Measurements from ENCODE around the gene SIGLEC14.
"Not testable (repeated sequence)": the region's sequence is repeated elsewhere in the genome, so short reads cannot be mapped to it uniquely, and the experiment has no call there.

SIGLEC14 gene, protein sequence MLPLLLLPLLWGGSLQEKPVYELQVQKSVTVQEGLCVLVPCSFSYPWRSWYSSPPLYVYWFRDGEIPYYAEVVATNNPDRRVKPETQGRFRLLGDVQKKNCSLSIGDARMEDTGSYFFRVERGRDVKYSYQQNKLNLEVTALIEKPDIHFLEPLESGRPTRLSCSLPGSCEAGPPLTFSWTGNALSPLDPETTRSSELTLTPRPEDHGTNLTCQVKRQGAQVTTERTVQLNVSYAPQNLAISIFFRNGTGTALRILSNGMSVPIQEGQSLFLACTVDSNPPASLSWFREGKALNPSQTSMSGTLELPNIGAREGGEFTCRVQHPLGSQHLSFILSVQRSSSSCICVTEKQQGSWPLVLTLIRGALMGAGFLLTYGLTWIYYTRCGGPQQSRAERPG

DNA sequence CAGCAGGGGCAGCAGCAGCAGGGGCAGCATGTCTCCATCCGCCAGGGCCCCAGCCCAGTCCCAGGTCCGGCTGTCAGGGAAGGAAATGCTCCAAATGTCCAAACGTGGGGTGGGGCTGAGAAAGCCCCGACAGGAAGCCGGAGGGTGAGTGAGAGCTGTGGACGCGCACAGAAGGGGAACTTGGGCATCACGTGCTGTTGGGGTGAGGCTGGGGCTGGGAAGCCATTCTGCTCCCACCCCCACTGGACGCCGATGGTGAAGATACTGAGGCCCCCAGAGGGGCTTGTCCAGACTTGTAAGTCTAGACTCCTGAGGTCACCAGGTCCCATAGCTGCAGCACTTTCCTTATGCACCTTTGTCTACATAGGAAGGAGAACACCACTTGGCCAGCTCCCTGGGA lies at the start of gene SIGLEC14:
TSS of gene SIGLEC14 (minus strand) at position 96 of the 400 bp plus-strand sequence. CDS start at position 30, 66 bp downstream.
- DNase-seq (ENCODE audit: low read depth) = not testable (repeated sequence)

DNA sequence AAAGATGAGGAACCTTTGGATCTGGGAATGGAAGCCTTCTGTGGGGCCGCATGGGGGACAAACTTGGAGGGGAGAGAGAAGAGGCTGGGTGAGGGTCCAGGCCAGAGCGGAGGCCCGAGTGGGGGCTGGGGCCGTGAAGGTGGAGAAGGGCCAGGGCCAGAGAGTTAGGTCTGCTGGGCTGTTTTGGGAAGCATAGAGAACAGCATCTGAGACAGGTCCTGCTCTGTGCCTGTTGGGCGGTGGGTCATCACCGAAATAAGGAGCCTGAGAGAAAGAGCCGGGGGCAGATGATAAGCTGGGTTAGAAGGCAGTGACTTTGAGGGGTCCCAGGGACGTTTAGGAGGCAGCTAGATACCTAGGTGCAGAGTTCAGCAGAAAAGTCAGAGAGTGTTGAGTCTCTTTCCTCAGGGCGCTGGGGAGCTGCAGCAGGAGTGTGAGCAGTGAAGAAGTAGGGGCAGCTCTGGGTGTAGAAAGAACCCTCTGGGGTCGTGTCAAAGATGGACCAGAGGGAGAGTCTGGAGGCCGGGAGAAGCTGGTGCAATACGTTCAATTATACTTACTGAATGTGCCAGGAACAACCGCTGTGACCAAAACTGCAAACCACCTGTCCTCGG lies 49.2 kb upstream of the SIGLEC14 start:
- no peak for DNase-seq (ENCODE audit: low read depth)

DNA sequence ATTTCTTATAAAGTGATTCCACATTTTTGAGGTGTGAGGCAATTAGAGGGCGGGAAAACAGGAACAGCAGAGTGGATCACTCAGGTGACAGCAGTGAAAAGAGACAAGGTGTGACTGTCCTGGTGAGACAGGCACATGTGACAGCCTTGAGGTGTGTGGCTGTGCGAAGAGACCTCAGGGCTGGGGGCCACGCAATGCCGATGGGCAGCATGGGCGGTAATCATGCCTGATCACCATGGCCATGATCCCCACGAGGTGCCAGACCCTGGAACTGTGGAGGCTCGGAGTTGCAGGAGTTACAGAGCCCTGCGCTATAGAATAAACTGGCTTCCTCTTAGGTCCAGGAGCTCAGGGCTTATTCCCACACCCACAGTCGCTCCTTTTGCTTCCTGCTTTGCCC lies 48.5 kb upstream of the SIGLEC14 start:
- no peak for DNase-seq (ENCODE audit: low read depth)

DNA sequence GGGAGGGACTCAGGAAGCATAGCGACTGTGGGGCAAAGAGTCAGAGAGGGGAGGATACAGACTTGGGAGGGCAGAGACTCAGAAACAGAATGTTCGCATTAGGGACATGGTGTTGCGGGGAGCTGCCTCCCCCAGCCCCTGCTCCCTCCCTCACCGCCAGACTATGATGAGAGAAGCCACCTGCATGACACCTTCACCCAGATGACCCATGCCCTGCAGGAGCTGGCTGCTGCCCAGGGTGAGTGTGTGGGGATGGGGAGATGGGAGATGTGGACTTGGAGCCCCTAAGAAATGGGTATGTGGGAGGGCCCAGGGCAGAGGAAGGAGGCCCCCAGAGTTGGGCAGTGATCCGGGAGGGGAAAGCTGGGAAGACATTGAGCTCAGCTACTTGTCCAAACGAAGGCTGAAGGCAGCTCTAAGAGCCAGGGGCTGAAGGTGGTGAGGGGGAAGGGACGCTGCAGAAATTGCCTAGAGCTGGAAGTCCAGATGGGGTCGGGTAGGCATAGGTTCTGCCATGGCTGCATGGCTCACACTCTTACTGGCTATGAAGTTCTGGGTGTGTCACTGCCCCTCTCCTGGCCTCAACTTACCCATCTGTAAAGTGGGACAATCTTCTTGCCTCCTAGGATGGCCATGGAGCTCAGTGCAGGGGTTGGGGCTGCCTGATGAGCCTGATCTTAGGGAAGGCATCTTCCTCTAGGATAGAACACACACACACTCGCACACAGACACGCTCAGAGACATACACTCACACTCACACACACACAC lies 47.9 kb upstream of the SIGLEC14 start:
- no peak for DNase-seq (ENCODE audit: low read depth)

DNA sequence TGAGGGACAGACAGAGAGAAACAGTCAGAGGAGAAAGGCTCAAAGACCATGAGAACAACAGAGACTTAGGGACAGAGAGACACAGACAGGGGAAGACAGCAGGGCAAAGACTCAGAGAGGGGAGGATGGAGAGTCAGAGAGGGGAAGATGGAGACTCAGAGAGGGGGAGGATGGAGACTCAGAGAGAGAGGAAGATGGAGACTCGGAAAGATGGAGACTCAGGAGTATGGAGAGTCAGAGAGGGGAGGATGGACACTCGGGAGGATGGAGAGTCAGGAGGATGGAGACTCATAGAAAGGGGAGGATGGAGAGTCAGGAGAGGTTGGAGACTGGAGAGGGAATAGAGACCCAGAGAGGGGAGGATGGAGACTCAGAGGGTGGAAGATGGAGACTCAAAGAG lies 47.2 kb upstream of the SIGLEC14 start:
- no peak for DNase-seq (ENCODE audit: low read depth)

DNA sequence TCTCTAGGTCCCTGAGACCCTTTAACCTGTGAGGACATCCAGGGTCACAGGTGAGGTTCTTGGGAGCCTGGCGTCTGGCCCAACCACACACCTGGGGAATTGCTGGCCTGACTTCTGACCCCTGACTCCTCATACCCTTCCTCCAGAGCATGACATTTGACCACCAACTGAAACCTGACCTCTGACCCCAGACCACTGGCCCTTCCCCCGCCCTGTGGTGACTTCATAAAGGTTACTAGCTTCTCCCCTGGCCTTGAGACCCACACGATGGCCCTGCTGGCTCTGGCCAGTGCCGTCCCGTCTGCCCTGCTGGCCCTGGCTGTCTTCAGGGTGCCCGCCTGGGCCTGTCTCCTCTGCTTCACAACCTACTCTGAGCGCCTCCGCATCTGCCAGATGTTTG lies 46.6 kb upstream of the SIGLEC14 start, which contains the start of gene SPACA6:
TSS of gene SPACA6 (plus strand) at position 71 of the 400 bp plus-strand sequence. CDS start at position 268, 197 bp downstream.
- DNase-seq (ENCODE audit: low read depth) = no peak

DNA sequence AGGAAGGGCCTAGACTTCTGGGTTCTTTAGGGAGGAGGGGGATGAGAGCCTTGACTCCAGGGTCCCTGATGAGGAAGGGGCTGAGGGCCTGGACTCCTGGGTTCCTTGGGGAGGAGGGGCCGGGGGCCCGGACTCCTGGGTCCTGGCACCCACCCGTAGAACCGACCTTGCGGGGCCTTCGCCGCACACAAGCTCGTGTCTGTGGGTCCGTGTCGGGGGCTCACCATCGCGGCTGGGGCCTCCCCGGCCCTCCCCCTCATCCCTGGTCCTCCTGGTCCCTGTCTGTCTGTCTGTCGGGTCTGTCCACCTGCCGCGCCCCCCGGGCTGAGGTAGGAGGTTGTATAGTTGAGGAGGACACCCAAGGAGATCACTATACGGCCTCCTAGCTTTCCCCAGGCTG lies 45.8 kb upstream of the SIGLEC14 start:
- no peak for DNase-seq (ENCODE audit: low read depth)

DNA sequence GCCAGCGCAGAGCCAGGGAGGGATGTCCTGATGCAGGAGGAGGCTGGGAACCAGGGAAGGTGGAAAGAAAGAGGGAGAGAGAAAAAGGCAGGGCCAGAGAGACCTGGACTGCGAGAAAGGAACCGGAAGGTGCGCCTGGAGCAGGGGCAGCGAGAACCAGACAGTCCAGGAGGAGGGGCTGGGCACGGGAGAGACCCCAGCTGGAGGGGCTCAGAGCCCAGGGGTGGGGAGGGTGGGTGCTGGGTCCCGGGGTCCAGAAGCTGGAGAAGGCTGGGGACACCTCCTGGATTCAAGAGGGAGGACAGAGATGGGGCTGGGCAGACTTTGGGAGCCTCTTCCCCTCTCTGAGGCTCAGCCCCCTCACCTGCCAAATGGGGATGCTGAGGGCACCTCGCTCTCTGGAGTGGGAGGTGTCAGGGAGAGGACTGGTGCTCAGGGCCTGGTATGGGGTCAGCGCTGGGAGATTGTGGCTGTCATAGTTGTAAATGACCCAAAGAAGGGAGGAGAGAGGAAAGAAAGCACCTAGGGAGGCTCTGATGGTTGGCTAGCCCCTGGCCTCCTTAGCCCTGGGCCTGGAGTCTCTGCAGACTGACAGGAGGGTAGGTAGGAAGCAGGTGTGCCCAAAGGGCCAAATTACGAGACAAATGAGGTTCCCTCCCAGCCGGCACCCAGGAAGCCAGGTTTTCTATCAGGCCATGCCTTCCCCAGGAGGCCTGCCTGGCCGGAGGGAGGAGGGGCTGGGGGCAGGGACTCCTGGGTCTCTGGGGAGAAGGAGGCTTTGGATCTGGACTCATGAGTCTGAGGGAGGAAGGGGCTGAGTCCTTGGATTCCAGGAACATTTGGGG lies 45.2 kb upstream of the SIGLEC14 start:
- DNase-seq (ENCODE audit: low read depth) = no peak

DNA sequence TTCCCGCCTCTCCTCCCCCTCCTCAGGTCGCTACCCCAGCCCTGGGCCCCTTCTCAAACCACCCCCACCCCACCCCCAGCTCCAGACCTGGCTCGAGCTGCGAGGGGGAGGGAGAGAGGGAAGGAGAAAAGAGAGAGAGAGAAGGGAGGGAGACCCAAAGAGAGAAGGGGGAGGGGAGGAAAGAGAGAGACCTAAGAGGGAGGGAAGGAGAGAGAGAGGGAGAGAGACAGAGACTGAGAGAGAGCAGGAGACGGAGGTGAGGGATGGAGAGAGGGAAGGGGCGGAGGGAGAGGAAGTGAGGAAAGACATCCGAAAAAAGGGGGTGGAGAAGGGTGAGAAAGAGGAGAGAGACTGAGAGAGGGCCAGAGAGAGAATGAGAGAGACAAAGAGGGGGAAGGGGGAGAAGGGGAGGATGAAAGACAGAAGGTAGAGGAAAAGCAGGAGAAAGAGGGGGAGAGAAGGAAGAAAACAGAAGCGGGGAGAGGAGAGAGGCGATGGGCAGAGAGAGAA lies 44.5 kb upstream of the SIGLEC14 start:
- DNase-seq (ENCODE audit: low read depth) = no peak

DNA sequence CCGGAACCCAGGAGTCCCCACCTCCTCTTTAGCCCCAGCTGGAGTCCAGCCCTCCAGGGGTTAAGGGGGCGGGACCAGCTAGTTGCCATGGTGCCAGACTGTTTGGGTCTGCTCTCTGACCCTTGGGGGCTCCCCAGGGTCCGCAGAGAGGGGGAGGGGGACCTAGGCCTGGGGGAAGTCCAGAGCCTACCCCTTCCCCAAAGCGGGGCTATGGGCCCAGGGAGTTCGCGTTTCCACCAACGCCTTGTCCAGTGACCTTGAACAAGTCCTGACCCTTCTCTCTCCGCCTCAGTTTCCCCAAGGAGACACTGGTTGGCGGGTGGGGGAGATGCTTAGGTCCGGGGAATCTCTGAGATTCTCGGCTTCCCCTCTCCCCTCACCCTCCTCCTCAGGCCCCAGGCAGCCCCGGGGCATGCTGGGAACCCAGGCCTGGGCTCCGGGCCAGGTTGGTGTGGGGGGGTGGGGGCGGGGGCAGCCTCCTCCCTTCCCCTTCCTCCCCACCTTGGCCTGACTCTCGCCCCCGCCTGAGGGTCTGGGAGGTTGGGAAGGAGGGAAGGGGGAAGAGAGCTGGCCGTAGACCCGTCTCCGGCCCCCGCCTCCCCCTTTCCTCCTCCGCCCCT lies 43.9 kb upstream of the SIGLEC14 start:
- peak; percentile 43 for DNase-seq (ENCODE audit: low read depth)

DNA sequence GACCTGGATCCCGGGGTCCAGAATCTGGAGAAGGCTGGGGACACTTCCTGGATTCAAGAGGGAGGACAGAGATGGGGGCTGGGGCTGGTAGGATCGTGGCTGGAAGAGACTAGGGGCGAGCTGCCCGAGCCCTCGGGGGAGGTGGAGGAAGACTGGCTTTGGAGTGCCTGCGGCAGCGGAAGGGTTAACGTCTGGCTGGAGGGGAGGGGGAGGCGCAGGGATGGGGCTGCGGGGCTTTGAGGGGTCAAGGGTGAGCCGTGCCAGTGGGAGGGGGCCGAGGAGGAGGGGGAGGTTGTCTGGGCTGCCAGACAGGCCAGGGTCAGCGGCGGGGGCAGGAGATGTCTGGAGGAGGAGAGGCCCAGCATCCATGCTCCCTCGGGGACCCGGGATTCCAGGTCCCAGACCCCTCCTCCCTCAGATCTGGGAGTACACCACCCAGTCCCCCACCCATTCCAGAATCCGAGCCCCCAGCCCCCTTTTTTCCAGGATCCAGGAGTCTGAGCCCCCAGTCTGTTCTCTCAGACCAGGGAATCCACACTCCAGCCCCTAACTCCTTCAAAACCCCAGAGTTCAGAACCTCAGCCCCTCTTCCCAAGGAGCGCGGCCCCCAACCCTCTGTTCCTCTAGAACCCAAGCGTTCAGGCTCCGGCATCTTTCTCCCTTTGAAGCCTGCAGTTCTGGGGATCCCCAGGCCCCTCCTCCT lies 43.3 kb upstream of the SIGLEC14 start:
- no peak for DNase-seq (ENCODE audit: low read depth)

DNA sequence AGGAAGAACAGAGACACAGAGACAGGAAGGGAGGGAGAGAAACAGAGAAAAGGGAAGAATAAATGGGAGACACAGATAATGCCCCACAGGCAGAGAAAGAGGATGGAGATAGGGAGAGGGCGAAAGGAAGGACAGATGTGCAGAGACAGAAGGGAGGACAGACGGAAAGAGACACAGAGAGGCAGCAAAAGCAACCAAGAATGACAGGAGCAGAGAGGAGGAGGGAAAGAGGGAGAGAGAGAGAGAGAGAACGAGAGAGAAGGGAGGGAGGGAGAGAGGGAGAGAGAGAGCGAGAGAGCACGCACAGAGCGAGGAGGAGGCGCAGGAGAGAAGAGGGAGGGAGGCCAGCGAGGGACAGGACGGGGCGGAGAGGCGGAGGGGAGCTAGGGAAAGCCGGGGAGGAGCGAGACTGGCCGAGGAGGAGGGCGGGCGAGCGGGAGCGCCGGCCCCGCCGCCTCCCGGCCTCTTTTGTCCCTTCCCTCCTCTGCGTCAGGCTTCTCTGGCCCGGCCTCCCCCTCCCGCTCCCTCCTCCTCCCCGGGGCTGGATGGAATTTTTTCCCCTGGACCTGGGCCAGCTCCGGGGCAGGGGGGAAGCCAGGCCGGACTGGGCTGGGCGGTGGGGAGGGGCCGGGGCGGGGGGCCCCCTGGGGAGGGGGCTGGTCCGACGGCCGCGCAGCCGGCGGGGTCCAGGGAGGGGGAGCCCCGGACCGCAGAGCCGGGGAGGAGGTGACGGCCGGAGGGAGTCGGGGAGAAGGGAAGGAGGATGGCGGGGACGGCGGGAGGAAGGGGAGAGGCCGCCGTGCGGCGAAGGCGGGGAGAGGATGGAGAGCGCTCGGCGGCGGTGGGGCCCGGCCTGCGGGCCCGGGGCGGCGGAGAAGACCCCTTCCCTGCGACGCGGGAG lies 42.3 kb upstream of the SIGLEC14 start:
- no peak for DNase-seq (ENCODE audit: low read depth)

DNA sequence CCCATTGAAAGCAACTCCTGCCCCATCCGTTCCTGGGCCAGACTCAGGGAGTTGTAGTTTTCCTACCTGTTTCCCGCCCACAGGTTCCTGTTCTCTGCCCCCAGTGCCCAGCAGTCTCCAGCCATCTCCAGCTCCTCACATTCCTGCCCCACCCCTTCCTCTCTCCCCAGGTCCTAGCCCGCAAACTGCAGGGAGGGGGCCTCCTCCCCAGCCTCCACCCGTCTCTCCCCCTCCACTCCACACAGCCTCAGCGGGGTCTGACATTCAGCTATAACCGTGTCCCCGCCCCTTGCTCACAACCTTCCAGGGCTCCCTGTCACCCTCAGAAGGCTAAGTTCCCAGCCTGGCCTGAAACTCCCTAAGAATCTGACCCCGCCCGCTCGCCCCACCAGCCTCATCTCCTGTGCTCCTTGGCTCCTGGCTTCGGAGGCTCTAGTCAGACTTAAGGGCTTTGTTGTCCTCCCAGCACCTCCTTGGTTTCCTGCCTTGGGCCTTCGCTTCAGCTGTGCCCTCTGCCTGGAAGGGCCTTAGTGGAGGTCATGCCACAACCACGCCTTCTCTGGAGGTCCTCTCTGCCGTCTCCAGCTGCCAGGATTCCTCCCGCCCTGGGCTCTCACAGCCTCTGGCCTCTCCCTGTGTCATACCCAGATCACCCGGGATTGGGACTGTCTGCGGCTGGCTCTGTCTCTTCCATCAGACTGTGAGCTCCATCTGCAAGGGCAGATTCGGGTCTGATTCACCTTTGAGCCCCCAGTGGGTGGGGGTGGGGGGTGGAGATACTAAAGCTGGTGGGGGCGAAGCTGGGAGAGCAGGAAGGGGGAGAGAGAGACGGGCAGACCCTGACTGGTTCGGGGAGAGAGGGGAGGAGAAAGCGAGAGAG lies 41.4 kb upstream of the SIGLEC14 start:
- DNase-seq (ENCODE audit: low read depth) = no peak

DNA sequence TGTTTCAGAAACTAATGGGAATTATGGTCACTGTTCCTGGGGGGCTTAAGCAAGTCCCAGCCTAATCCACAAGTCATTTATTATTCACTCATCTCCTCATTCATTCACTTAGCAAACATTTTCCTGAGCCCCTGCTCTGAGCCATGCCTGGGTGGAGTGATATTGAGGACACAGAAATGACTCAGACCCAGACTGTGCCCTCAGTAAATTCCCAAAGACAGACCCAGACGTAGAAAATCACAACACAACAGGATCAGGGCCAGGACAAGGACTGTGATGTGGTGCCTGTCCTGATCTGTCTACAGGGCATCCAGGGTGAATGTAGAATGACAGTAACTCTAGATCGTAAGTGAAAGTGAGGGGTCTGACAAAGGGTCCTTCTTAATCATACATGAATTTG lies 39.5 kb upstream of the SIGLEC14 start:
- DNase-seq (ENCODE audit: low read depth) = no peak

DNA sequence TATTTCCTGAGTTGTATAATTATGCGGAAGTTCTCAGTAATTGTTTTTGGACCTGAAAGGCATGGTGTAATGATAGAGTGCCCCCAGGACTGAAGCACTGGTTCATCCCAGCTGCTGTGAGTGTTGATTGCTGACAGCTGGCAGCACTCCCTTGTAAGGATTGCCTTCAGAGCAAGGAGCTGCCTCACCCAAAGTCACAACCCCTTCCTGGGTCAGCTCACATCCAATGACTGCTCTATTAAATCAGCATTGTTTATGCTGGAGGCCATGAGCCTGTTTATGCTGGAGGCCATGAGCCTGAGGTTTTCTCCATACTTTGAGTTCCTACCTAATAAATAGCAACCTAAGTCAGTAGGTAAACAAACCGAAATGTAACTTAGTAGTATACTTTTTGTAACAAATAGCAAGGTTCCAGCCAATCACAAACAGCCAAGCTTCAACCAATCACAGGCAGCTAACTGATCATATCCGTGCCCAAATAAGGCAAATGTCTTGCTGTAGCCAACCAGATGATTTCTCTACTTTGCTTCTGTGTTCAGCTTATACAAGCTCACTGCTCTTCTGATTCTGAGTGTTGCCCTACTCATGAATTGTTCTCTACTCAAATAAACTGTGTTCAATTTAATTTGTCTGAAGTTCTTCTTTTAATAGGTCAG lies 34.8 kb upstream of the SIGLEC14 start:
- no peak for DNase-seq (ENCODE audit: low read depth)

DNA sequence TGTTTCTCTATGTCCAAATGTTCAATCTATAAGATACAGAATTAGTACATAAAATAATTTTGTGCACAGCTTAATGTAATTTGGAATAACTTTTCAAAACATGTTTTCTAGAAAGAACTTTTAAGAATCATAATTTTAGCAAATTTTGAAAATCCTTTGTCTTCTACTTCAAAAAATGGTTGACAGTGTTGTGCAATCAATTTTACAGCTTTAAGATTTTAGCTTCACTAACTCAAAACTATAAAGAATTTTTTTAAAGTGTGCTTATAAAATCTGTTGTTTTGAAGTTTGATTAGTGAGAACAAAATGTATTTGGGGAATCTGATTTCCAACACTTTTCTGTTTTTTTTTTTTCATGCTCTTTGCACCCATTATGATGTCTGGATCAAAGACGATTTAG lies 33.8 kb upstream of the SIGLEC14 start:
- no peak for DNase-seq (ENCODE audit: low read depth)

DNA sequence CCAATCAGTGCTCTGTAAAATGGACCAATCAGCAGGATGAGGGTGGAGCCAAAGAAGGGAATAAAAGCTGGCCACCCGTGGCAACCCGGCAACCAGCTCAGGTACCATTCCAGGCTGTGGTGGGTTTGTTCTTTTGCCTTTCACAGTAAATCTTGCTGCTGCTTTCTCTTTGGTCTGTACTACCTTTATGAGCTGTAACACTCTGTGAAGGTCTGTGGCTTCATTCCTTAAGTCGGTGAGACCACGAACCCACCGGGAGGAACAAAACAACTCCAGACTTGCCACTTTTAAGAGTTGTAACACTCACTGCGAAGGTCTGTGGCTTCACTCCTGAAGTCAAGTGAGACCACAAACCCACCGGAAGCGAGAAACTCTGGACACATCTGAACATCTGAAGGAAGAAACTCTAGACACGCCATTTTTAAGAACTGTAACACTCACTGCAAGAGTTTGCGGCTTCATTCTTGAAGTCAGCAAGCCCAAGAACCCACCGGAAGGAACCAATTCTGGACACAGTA lies 30.0 kb upstream of the SIGLEC14 start:
- DNase-seq (ENCODE audit: low read depth) = no peak
